IMR-90 (cell line): Measurements from ENCODE around the gene MRPS10. TPM values are rescaled to one million over a fixed set of nuclear protein-coding genes. Genes with fewer than 3 reads are reported as not detected.

Experiments
- ATAC-seq: fragments of 200-7000 bp; cut with Tn5 transposase; 2 replicates; pipeline ENCODE4 v1.9.1; 2020; ENCODE audit warnings: low read depth, mild to moderate bottlenecking, moderate library complexity
- BruUV-seq: library from RNA; stranded (reverse); fragments of 400-500 nt; replicated peaks from 2 replicates; lab custom pipeline; 2021; lab: Mats Ljungman, UMichigan
- CTCF ChIA-PET: fragments of 300-600 bp; formaldehyde crosslinking; extraction: SDS; loops from one replicate; lab custom pipeline; 2021; ENCODE audit warnings: antibody characterized with exemption; lab: Yijun Ruan, JAX
- POLR2A ChIA-PET: fragments of 300-600 bp; sonication (Branson Sonifier 250); formaldehyde crosslinking; loops from one replicate; lab custom pipeline; 2022; ENCODE audit warnings: antibody characterized with exemption; ENCODE audit not compliant: unreplicated experiment; lab: Charles Lee
- DNase-seq: peaks from one replicate; pipeline ENCODE4 v3.0.0; 2013
- H2AFZ ChIP-seq: replicated peaks from 2 replicates; pipeline ENCODE3; 2013; ENCODE audit warnings: low read length, mild to moderate bottlenecking; ENCODE audit not compliant: poor library complexity
- H2AK5ac ChIP-seq: 2 replicates; pipeline ENCODE4 v1.6.1; 2013; ENCODE audit warnings: low read depth, low read length, inconsistent platforms
- H2AK9ac ChIP-seq: replicated peaks from 2 replicates; pipeline ENCODE3; 2013; ENCODE audit warnings: mild to moderate bottlenecking, low read depth, low read length, moderate library complexity; ENCODE audit not compliant: poor library complexity
- H2BK120ac ChIP-seq: 2 replicates; pipeline ENCODE4 v1.6.1; 2013; ENCODE audit warnings: low read depth, low read length, inconsistent platforms
- H2BK15ac ChIP-seq: 3 replicates; pipeline ENCODE4 v1.6.1; 2013; ENCODE audit warnings: low read depth, low read length, inconsistent platforms
- H2BK20ac ChIP-seq: 2 replicates; pipeline ENCODE4 v1.6.1; 2013; ENCODE audit warnings: low read depth, mild to moderate bottlenecking, inconsistent platforms, low read length, moderate library complexity
- H2BK5ac ChIP-seq: 2 replicates; pipeline ENCODE4 v1.6.1; 2013; ENCODE audit warnings: mild to moderate bottlenecking, low read depth, low read length, inconsistent platforms; ENCODE audit not compliant: poor library complexity, severe bottlenecking
- H3K14ac ChIP-seq: replicated peaks from 2 replicates; pipeline ENCODE4 v1.6.1; 2013; ENCODE audit warnings: low read depth, low read length, inconsistent platforms
- H3K18ac ChIP-seq: 2 replicates; pipeline ENCODE4 v1.6.1; 2013; ENCODE audit warnings: low read depth, low read length, control low read depth
- H3K23ac ChIP-seq: 2 replicates; pipeline ENCODE4 v1.6.1; 2013; ENCODE audit warnings: low read depth, low read length, inconsistent platforms
- H3K27ac ChIP-seq: 2 replicates; pipeline ENCODE4 v1.5.1; 2013; ENCODE audit warnings: mild to moderate bottlenecking, control low read depth, low read length; ENCODE audit not compliant: insufficient read depth
- H3K27me3 ChIP-seq: 2 replicates; pipeline ENCODE4 v1.6.1; 2013; ENCODE audit warnings: low read length; ENCODE audit not compliant: control insufficient read depth, insufficient read depth
- H3K36me3 ChIP-seq: 2 replicates; pipeline ENCODE4 v1.6.1; 2013; ENCODE audit warnings: low read length, mixed read lengths; ENCODE audit not compliant: control insufficient read depth, insufficient read depth
- H3K4ac ChIP-seq: 2 replicates; pipeline ENCODE4 v1.6.1; 2013; ENCODE audit warnings: low read depth, low read length, inconsistent platforms
- H3K4me1 ChIP-seq: 2 replicates; pipeline ENCODE4 v1.6.1; 2013; ENCODE audit warnings: low read length, mixed read lengths; ENCODE audit not compliant: control insufficient read depth, insufficient read depth
- H3K4me2 ChIP-seq: 2 replicates; pipeline ENCODE4 v1.6.1; 2013; ENCODE audit warnings: low read depth, mild to moderate bottlenecking, control low read depth, low read length, moderate library complexity
- H3K4me3 ChIP-seq: 2 replicates; pipeline ENCODE4 v1.5.1; 2013; ENCODE audit warnings: low read depth, mild to moderate bottlenecking, control low read depth, low read length, moderate library complexity; ENCODE audit not compliant: insufficient read depth
- H3K56ac ChIP-seq: 2 replicates; pipeline ENCODE4 v1.6.1; 2013; ENCODE audit warnings: low read length, inconsistent platforms; ENCODE audit not compliant: insufficient read depth; ENCODE audit errors: extremely low read depth
- H3K79me1 ChIP-seq, 2 experiments: 2 replicates each; pipeline ENCODE4 v1.6.1; 2013; ENCODE audit warnings: low read length in 2 of 2, inconsistent platforms in 1 of 2, low read depth in 1 of 2
- H3K9ac ChIP-seq: 2 replicates; pipeline ENCODE4 v1.6.1; 2013; ENCODE audit warnings: low read depth, low read length, control low read depth
- H3K9me1 ChIP-seq: 2 replicates; pipeline ENCODE4 v1.6.1; 2013; ENCODE audit warnings: low read length, inconsistent platforms; ENCODE audit not compliant: insufficient read depth
- H3K9me3 ChIP-seq: 2 replicates; pipeline ENCODE4 v1.6.1; 2013; ENCODE audit warnings: low read length; ENCODE audit not compliant: control insufficient read depth, insufficient read depth
- H4K20me1 ChIP-seq: 2 replicates; pipeline ENCODE4 v1.6.1; 2013; ENCODE audit warnings: low read length, inconsistent platforms; ENCODE audit not compliant: insufficient read depth
- H4K5ac ChIP-seq: 2 replicates; pipeline ENCODE4 v1.6.1; 2013; ENCODE audit warnings: mild to moderate bottlenecking, low read depth, low read length, control low read depth
- H4K8ac ChIP-seq, 2 experiments: 2 replicates each; pipeline ENCODE4 v1.6.1; 2013; ENCODE audit warnings: low read depth in 2 of 2, low read length in 2 of 2, control low read depth in 1 of 2, inconsistent platforms in 1 of 2
- H4K91ac ChIP-seq: 2 replicates; pipeline ENCODE4 v1.6.1; 2013; ENCODE audit warnings: low read depth, low read length, inconsistent platforms; ENCODE audit not compliant: insufficient read depth
- MAZ ChIP-seq: IDR thresholded peaks from 2 replicates; pipeline ENCODE4 v1.6.1; 2012; ENCODE audit warnings: low read depth, mild to moderate bottlenecking, low read length, improper control_type of control experiment, moderate library complexity, borderline replicate concordance
- NFE2L2 ChIP-seq: fragments of 150-350 bp; IDR thresholded peaks from 2 replicates; pipeline ENCODE4 v1.6.1; 2016; ENCODE audit warnings: low read depth, mild to moderate bottlenecking, low read length
- POLR2A ChIP-seq: IDR thresholded peaks from 2 replicates; pipeline ENCODE4 v1.6.1; 2012; ENCODE audit warnings: mild to moderate bottlenecking, low read depth, low read length
- WGBS, 2 experiments: methylation state at CpG; one replicate each; pipeline versions ENCODE4 v1.1.5 to v1.1.7; 2013; ENCODE audit warnings: missing lambda C conversion rate in 2 of 2; ENCODE audit not compliant: insufficient read length in 1 of 2; ENCODE audit errors: extremely low coverage in 2 of 2; 5-methylcytosine and 5-hydroxymethylcytosine counted together
- dilution Hi-C: fragments of 300-500 bp; cut with HindIII; formaldehyde crosslinking; loops from one replicate; pipeline ENCODE4 v1.14.3; 2018; ENCODE audit warnings: low sequenced_read_pairs; ENCODE audit not compliant: unreplicated experiment
- in situ Hi-C: fragments of 300-500 bp; cut with MboI; formaldehyde crosslinking; loops from 3 replicates; pipeline ENCODE4 v1.14.3; 2019; ENCODE audit warnings: low sequenced_read_pairs, inconsistent platforms, mixed read lengths
- intact Hi-C: fragments of 100-400 bp; cut with micrococcal nuclease; formaldehyde crosslinking; loops from 2 replicates; pipeline ENCODE4 v1.10.0; 2022
- polyA plus RNA-seq, 3 experiments: library from polyadenylated mRNA; depleted of rRNA; stranded (reverse); fragments of >200 nt; gene quantifications; 2 replicates each; pipeline ENCODE4 v1.2.3, GENCODE V29; 2012; ENCODE audit warnings: low replicate concordance in 1 of 3
- total RNA-seq: library from RNA; depleted of rRNA; stranded (reverse); fragments of >200 nt; gene quantifications from 2 replicates; pipeline ENCODE4 v1.2.3, GENCODE V29; 2012

Gene MRPS10
- total and polyA plus RNA-seq, 2 of the 4 experiments (the other 2 are of a cell fraction): 28.5 to 47.0 TPM

GRCh38 chr6:42165016-42165415 lies 52.6 kb downstream of the MRPS10 start:
- no peaks in the 10 kb centered on the region for H3K79me1 ChIP-seq

More at GRCh38 chr6:42165016-42165415, 52.6 kb downstream of the MRPS10 start:
- Histone ChIP-seq H4K91ac (no peak overlapping the region), H4K5ac (peak overlapping the region; percentile 0; the same call in 1 of the 2 replicates), H2BK5ac (no peak overlapping the region), H4K20me1 (no peaks in the 10 kb centered on the region), H3K4me3 (no peak overlapping the region), H3K4ac (peak overlapping the region; percentile 76), H3K9me3 (no peaks in the 10 kb centered on the region), H3K4me2 (no peak overlapping the region), H2AK9ac (no peak overlapping the region), H2BK15ac (peak overlapping the region; percentile 34; the same call in 1 of the 3 replicates), H3K27me3 (peaks cover 5% of the 10 kb centered on the region), H2BK20ac (peak overlapping the region; percentile 26; the same call in 1 of the 2 replicates), H3K14ac (peak overlapping the region; percentile 4; the same call in 1 of the 2 replicates), H2AK5ac (peak overlapping the region; percentile 24), H2AFZ (peak overlapping the region; percentile 47), H4K8ac (no peak overlapping the region), H3K36me3 (no peaks in the 10 kb centered on the region), H3K9me1 (no peaks in the 10 kb centered on the region), H3K56ac (no peak overlapping the region), H3K9ac (no peak overlapping the region), H2BK120ac (peak overlapping the region; percentile 20; the same call in 1 of the 2 replicates), H3K4me1 (peaks cover 9% of the 10 kb centered on the region), H3K18ac (no peak overlapping the region), H3K27ac (no peak overlapping the region), H3K23ac (0 out of 2 replicates have a peak overlapping the region, but pooled peaks have one; percentile 19)
- TF ChIP-seq POLR2A (no peak), NFE2L2 (peak; percentile 48; the same call in 1 of the 2 replicates), MAZ (no peak)
- POLR2A ChIA-PET: no interaction called here
- WGBS, 2 experiments: 78% methylated on average over 7 of the region's 9 CpGs; no CpG with 5 or more reads in 1 of the 2 experiments
- in situ Hi-C loops (loop anchor here (5.0 kb wide), 1 partner anchor 88 kb away; no protein-coding TSS in a partner anchor), dilution Hi-C loops (no loop called here), intact Hi-C loops (loop anchor here (10.0 kb wide), 1 partner anchor 380 kb away; the partner anchor contains the start of genes PRICKLE4 and TOMM6)
- DNase-seq: peak; percentile 71
- ATAC-seq: peak; percentile 13; the same call in 1 of the 2 replicates
- CTCF ChIA-PET: interaction anchor here (0.9 kb wide), 1 partner anchor 90 kb away, joined by 3 read pairs; no protein-coding TSS in a partner anchor
- no TSS peak for BruUV-seq
